COR-L47 (cell line): Measurements from ENCODE around the gene SNRPF.
A peak's percentile ranks its signal among the peaks of the same experiment; 100 is the strongest.
"Not testable (repeated sequence)": the region's sequence is repeated elsewhere in the genome, so short reads cannot be mapped to it uniquely, and the experiment has no call there.

Experiments used
- DNase-seq: peaks from one replicate; lab custom pipeline; 2025; lab: John Stamatoyannopoulos, UW

Gene SNRPF

GRCh38 chr12:95858451-95859343 lies at the start of gene SNRPF:
Gene SNRPF (plus strand): TSS chr12:95858952. CDS start chr12:95859074, 122 bp downstream.
- peak; percentile 97 for DNase-seq

GRCh38 chr12:95809000-95809680 lies 49.6 kb upstream of the SNRPF start:
- no peak for DNase-seq

GRCh38 chr12:95810411-95810810 lies 48.3 kb upstream of the SNRPF start:
- no peak for DNase-seq

- DNase-seq: not testable (repeated sequence)
Measured at GRCh38 chr12:95812155-95812554, 46.6 kb upstream of the SNRPF start.

- DNase-seq: peak; percentile 16
Measured at GRCh38 chr12:95815632-95816212, 43.0 kb upstream of the SNRPF start.

GRCh38 chr12:95820096-95820703 lies 38.6 kb upstream of the SNRPF start:
- DNase-seq: peak; percentile 61

GRCh38 chr12:95829395-95829794 lies 29.4 kb upstream of the SNRPF start:
- no peak for DNase-seq

- no peak for DNase-seq
Measured at GRCh38 chr12:95830335-95831089, 28.2 kb upstream of the SNRPF start.

- DNase-seq: no peak
Measured at GRCh38 chr12:95834572-95834971, 24.2 kb upstream of the SNRPF start.

GRCh38 chr12:95836185-95836609 lies 22.6 kb upstream of the SNRPF start:
- peak; percentile 27 for DNase-seq

- no peak for DNase-seq
Measured at GRCh38 chr12:95836630-95837239, 22.0 kb upstream of the SNRPF start.

- no peak for DNase-seq
Measured at GRCh38 chr12:95837240-95838038, 21.3 kb upstream of the SNRPF start.

GRCh38 chr12:95838125-95838524 lies 20.6 kb upstream of the SNRPF start:
- DNase-seq: peak; percentile 50

GRCh38 chr12:95842426-95842825 lies 16.3 kb upstream of the SNRPF start:
- DNase-seq: not testable (repeated sequence)

- peak; percentile 7 for DNase-seq
Measured at GRCh38 chr12:95848575-95849388, 10.0 kb upstream of the SNRPF start.

GRCh38 chr12:95851606-95852005 lies 7.1 kb upstream of the SNRPF start:
- no peak for DNase-seq

GRCh38 chr12:95852133-95852532 lies 6.6 kb upstream of the SNRPF start:
- DNase-seq: no peak

- no peak for DNase-seq
Measured at GRCh38 chr12:95857156-95857555, 1.6 kb upstream of the SNRPF start.

- DNase-seq: no peak
Measured at GRCh38 chr12:95857799-95858198, 953 bp upstream of the SNRPF start.
